ENCODE results near the gene POC5.
"Not testable (repeated sequence)": the region's sequence is repeated elsewhere in the genome, so short reads cannot be mapped to it uniquely, and the experiment has no call there.

Gene POC5

GRCh38 chr5:75706016-75706415 is 11.2 kb downstream of the POC5 start:
- DNase-seq (ENCODE audit: low read depth, low spot score), result no peak

GRCh38 chr5:75701856-75702255 is 15.4 kb downstream of the POC5 start:
- no peak for DNase-seq (ENCODE audit: low read depth, low spot score)

- DNase-seq (ENCODE audit: low read depth, low spot score), result not testable (repeated sequence)
Measured at GRCh38 chr5:75695472-75696351, 21.5 kb downstream of the POC5 start.

- no peak for DNase-seq (ENCODE audit: low read depth, low spot score)
Measured at GRCh38 chr5:75694781-75695180, 22.5 kb downstream of the POC5 start.

GRCh38 chr5:75690669-75691068 is 26.6 kb downstream of the POC5 start:
- DNase-seq (ENCODE audit: low read depth, low spot score), result no peak

- no peak for DNase-seq (ENCODE audit: low read depth, low spot score)
Measured at GRCh38 chr5:75686480-75686879, 30.8 kb downstream of the POC5 start.

GRCh38 chr5:75685141-75685540 is 32.1 kb downstream of the POC5 start:
- no peak for DNase-seq (ENCODE audit: low read depth, low spot score)

- no peak for DNase-seq (ENCODE audit: low read depth, low spot score)
Measured at GRCh38 chr5:75681125-75681830, 36.0 kb downstream of the POC5 start.

- DNase-seq (ENCODE audit: low read depth, low spot score), result no peak
Measured at GRCh38 chr5:75678155-75678554, 39.1 kb downstream of the POC5 start.

GRCh38 chr5:75677607-75678006 is 39.6 kb downstream of the POC5 start:
- no peak for DNase-seq (ENCODE audit: low read depth, low spot score)

GRCh38 chr5:75675783-75676182 is 41.5 kb downstream of the POC5 start:
- DNase-seq (ENCODE audit: low read depth, low spot score), result no peak

GRCh38 chr5:75672616-75673015 is 44.6 kb downstream of the POC5 start:
- no peak for DNase-seq (ENCODE audit: low read depth, low spot score)

- no peak for DNase-seq (ENCODE audit: low read depth, low spot score)
Measured at GRCh38 chr5:75671506-75671905, 45.7 kb downstream of the POC5 start.

GRCh38 chr5:75670577-75670976 is 46.7 kb downstream of the POC5 start:
- no peak for DNase-seq (ENCODE audit: low read depth, low spot score)

GRCh38 chr5:75668977-75669689 is 48.1 kb downstream of the POC5 start:
- peak; percentile 3 for DNase-seq (ENCODE audit: low read depth, low spot score)

- no peak for DNase-seq (ENCODE audit: low read depth, low spot score)
Measured at GRCh38 chr5:75668445-75668844, 48.8 kb downstream of the POC5 start.

- no peak for DNase-seq (ENCODE audit: low read depth, low spot score)
Measured at GRCh38 chr5:75667586-75667985, 49.7 kb downstream of the POC5 start.

- DNase-seq (ENCODE audit: low read depth, low spot score), result no peak
Measured at GRCh38 chr5:75666801-75667200, 50.4 kb downstream of the POC5 start.

GRCh38 chr5:75664979-75665378 is 52.3 kb downstream of the POC5 start:
- DNase-seq (ENCODE audit: low read depth, low spot score), result no peak

GRCh38 chr5:75663579-75664284 is 53.5 kb downstream of the POC5 start:
- no peak for DNase-seq (ENCODE audit: low read depth, low spot score)

- DNase-seq (ENCODE audit: low read depth, low spot score), result no peak
Measured at GRCh38 chr5:75662061-75662460, 55.2 kb downstream of the POC5 start.
